GM21360 (cell line): ENCODE results near the gene ZNF98.

ENCODE experiments used
- ATAC-seq: cut with Tn5 transposase; IDR thresholded peaks from one replicate; pipeline ENCODE4 v1.9.1; 2021; ENCODE audit warnings: mild to moderate bottlenecking, moderate library complexity; ENCODE audit not compliant: unreplicated experiment

Gene ZNF98

GRCh38 chr19:22422211-22422610, at the start of gene ZNF98:
TSS of gene ZNF98 (minus strand) at chr19:22422346. CDS start at chr19:22422224, 122 bp downstream.
- ATAC-seq, result no peak

GRCh38 chr19:22446605-22447004, 24.5 kb upstream of the ZNF98 start:
- ATAC-seq, result no peak

- no peak for ATAC-seq
Observed at GRCh38 chr19:22438011-22438410, 15.9 kb upstream of the ZNF98 start.

- no peak for ATAC-seq
Observed at GRCh38 chr19:22427960-22428913, 6.1 kb upstream of the ZNF98 start.

- ATAC-seq, result no peak
Observed at GRCh38 chr19:22427547-22427946, 5.4 kb upstream of the ZNF98 start.

- ATAC-seq, result no peak
Observed at GRCh38 chr19:22426901-22427300, 4.8 kb upstream of the ZNF98 start.

GRCh38 chr19:22421797-22422196, 349 bp downstream of the ZNF98 start:
- ATAC-seq, result no peak

GRCh38 chr19:22354665-22355064, 67.5 kb downstream of the ZNF98 start:
- ATAC-seq, result no peak
